HG02981 (cell line): ENCODE data around the gene SHC4.
"Not testable (repeated sequence)": the region's sequence is repeated elsewhere in the genome, so short reads cannot be mapped to it uniquely, and the experiment has no call there.

Experiments used
- ATAC-seq: cut with Tn5 transposase; IDR thresholded peaks from one replicate; pipeline ENCODE4 v1.9.1; 2021; ENCODE audit warnings: mild to moderate bottlenecking, moderate library complexity; ENCODE audit not compliant: unreplicated experiment

SHC4 gene

GRCh38 chr15:48925714-48926223 lies 38.0 kb downstream of the SHC4 start:
- no peak for ATAC-seq

- no peak for ATAC-seq
Measured at GRCh38 chr15:48924528-48925393, 39.0 kb downstream of the SHC4 start.

- ATAC-seq: no peak
Measured at GRCh38 chr15:48922046-48922445, 41.7 kb downstream of the SHC4 start.

DNA sequence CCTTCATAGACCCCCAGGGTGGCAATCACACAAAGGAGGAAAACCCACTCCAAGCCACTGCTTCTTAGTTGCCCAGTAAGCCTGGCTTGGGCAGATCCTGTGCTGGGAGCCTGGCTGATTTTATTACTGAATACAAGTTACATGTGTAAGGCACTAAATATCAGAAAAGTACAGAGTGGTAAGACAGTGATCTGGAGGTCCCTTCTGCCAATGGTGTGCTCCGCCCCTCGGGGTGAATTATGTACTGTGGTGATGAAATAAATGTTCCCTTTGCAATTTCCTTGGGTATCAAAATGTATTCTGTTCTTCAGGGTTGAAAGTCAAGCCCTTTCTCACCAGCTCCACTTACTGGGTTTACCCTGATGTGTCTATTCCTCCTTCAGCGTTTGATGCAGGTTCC lies 47.0 kb downstream of the SHC4 start:
- no peak for ATAC-seq

- no peak for ATAC-seq
Measured at GRCh38 chr15:48915861-48916260, 47.9 kb downstream of the SHC4 start.

GRCh38 chr15:48914717-48915116 lies 49.0 kb downstream of the SHC4 start:
- ATAC-seq: no peak

DNA sequence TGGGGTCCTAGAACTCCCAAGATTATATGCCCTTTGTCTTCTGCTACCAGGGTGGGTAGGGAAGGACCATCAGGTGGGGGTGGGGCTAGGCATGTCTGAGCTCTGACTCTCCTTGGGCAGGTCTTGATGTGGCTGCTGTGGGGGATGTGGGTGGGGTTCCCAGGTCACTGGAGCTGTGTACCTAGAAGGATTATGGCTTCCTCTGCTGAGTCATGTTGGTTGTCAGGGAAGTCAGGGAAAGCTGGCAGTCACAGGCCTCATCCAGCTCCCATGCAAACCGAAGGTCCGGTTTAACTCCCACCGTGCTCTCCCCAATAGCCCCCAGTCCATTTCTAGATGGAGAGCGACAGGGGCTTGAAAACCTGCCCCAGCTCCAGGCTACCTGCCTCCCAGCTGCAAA lies 50.6 kb downstream of the SHC4 start:
- no peak for ATAC-seq

DNA sequence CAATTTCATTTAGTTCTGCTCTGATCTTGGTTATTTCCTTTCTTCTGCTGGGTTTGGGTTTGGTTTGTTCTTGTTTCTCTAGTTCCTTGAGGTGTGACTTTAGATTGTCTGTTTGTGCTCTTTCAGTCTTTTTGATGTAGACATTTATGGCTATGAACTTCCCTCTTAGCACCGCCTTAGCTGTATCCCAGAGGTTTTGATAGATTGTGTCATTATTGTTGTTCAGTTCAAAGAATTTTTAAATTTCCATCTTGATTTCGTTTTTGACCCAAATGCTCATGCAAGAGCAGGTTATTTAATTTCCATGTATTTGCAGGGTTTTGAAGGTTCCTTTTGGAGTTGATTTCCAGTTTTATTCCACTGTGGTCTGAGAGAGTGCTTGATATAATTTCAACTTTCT lies 53.2 kb downstream of the SHC4 start:
- not testable (repeated sequence) for ATAC-seq

GRCh38 chr15:48909313-48909712 lies 54.4 kb downstream of the SHC4 start:
- ATAC-seq: not testable (repeated sequence)

DNA sequence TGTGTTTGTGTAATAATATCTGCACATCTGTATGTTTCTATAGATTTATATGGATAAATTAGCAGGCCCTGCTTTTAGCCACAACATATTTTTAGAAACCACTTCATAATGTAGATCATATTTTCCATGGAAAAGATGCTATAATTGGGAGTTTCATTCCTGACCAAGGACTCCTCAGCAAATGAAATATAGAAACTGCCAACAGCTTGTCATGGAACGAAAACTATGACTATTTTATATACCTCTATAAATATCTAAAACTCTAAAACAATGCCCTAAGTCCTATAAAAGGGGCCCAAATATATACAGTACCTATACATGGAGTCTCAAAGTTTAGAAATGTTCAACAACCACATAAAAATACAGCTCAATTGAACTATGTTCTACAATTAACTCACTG lies 57.9 kb downstream of the SHC4 start:
- ATAC-seq: no peak

- ATAC-seq: no peak
Measured at GRCh38 chr15:48905216-48905615, 58.5 kb downstream of the SHC4 start.

DNA sequence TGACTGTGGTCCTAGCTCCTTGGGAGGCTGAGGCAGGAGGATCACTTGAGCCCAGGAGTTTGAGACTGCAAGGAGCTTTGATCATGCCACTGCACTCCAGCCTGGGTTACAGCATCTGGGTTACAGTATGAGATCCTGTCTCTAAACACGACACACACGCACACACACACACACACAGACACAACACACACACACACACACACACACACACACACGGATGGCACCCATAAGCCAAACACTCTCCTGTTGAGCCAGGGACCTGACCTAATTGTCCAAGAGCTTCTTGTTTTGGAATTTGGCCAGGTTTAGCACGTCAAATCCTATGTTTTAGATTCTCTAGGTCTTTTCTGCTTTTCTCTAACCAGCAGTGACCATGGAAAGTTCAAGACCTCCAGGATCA lies 59.0 kb downstream of the SHC4 start:
- no peak for ATAC-seq

GRCh38 chr15:48899793-48900192 lies 63.9 kb downstream of the SHC4 start:
- no peak for ATAC-seq

DNA sequence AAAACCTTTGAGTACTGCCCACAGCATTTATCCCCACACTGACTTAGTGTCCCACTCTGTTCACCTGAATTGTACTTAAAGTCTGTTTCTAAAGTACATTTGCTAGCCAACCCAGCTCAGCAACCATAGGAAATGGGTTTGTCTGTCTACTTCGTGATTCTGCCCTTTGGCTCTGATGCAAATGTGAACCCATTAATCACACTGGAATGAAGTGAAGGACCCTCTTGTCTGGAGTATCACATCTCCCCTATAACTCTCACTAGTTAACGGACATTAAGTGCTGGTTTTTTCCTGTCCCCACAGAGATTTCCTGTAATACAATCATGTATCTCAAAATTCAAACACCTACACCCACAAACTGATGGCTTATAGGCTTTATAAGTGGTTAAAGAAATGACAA lies 65.3 kb downstream of the SHC4 start:
- no peak for ATAC-seq

- no peak for ATAC-seq
Measured at GRCh38 chr15:48898032-48898431, 65.7 kb downstream of the SHC4 start.

DNA sequence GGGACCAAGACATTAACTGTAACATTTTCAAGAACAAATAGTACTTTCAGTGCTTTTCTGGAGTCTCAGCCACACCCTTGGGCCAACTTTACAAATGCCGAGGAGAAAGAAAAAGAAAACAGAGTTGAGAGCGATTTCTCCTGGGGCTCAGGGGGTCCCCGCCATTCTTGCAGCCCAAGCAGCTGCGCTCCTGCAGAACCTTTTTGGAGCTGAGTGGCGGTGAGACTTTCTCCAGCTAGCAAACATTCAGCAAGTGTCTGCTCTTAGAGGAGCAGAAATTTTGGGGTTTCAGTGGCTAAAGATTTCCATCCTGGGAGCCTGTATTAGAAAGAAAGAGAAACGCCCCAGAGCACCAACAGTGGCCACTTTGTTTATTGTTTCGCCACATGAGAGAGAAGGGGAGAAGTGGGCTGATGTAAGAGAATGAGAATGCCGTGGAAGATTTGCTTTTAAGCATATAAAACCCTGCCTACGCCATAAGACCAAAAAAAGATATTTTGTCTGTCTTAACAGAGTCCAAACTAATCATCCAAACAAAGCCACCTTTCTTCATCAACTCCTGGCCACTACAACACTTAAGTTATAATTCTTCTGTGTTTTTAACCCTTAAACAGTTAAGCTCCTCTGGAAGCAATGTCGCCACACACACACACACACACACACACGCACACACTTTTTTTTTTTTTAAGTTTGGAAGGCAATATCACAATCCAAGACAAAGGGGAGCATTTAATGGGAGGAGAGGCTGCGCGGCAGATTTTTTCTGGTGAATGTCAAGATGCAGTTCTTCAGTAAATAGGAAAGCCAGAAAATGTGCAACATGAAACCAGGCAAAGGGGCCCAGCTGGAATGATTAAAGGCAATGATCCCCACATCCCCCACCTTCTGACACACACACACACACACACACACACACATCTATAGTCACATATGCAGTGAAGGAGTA lies 66.6 kb downstream of the SHC4 start:
- ATAC-seq: no peak

DNA sequence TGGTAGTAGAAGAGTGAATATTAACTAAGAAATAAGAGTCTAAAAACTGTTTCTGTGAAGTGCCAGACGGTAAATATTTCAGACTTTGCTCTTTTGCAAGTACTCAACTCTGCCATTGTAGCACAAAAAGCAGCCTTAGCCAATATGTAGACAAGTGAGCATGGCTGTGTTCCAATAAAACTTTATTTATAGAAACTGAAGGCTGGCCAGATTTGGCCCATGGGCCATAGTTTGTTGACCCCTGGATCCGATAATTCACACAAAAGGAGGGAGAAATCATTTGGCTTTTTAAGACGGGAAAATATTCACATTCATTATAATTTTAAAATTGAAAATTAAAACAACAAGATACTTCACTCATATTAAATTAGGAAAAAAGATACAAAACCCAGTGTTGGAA lies 70.4 kb downstream of the SHC4 start:
- ATAC-seq: no peak

DNA sequence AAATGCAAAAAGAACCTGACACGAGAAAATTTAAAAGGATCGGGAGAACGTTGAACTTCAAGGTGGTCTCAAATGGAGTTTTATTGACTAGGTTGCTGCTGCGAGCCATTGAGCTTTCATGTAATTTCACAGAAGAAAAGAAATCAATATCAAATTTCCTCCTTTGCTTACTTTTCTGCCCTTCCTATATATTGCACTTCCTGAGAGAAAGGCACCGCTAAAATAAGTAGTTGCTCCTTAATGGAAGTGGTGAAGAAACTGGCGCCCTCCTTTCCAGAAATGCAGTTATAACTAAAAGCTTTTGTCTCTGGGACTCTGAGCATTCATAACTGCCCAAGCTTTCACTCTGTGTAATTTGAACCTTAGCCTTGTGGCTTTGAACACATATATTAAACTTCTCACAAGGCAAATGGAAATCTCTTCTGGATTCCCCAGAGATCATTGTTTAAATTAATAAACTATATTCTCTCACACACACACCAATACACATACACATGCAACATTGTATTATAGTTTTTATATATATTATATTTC lies 72.4 kb downstream of the SHC4 start:
- no peak for ATAC-seq

GRCh38 chr15:48890375-48890972 lies 73.2 kb downstream of the SHC4 start:
- no peak for ATAC-seq

GRCh38 chr15:48889925-48890324 lies 73.8 kb downstream of the SHC4 start:
- ATAC-seq: no peak

GRCh38 chr15:48888836-48889235 lies 74.9 kb downstream of the SHC4 start:
- ATAC-seq: no peak
